Glutamatergic neuron (in vitro differentiated cells): ENCODE results near the gene ADK. TPM values are rescaled to one million over a fixed set of nuclear protein-coding genes. Genes with fewer than 3 reads are reported as not detected.

Experiments
- DNase-seq: peaks from one replicate; pipeline ENCODE4 v3.0.0; 2022
- H3K27ac Mint-ChIP-seq: one replicate; pipeline ENCODE4 v1.8.0; 2020; ENCODE audit warnings: mild to moderate bottlenecking, mixed read lengths, inconsistent platforms; ENCODE audit not compliant: unreplicated experiment
- H3K27me3 Mint-ChIP-seq: one replicate; pipeline ENCODE4 v1.8.0; 2020; ENCODE audit warnings: mild to moderate bottlenecking, moderate library complexity, mixed read lengths, inconsistent platforms; ENCODE audit not compliant: unreplicated experiment
- H3K36me3 Mint-ChIP-seq: one replicate; pipeline ENCODE4 v1.8.0; 2020; ENCODE audit warnings: mild to moderate bottlenecking, mixed read lengths, inconsistent platforms; ENCODE audit not compliant: unreplicated experiment
- H3K4me1 Mint-ChIP-seq: one replicate; pipeline ENCODE4 v1.8.0; 2020; ENCODE audit warnings: mild to moderate bottlenecking, low read depth, mixed read lengths, inconsistent platforms; ENCODE audit not compliant: unreplicated experiment
- H3K4me3 Mint-ChIP-seq: one replicate; pipeline ENCODE4 v1.8.0; 2020; ENCODE audit warnings: mild to moderate bottlenecking, mixed read lengths, inconsistent platforms; ENCODE audit not compliant: unreplicated experiment
- H3K9me3 Mint-ChIP-seq: one replicate; pipeline ENCODE4 v1.8.0; 2020; ENCODE audit warnings: mild to moderate bottlenecking, moderate library complexity, mixed read lengths, inconsistent platforms; ENCODE audit not compliant: unreplicated experiment
- CTCF ChIP-seq: fragments of 200-600 bp; sonication (generic); IDR thresholded peaks from one replicate; pipeline ENCODE4 v1.5.0; 2021; ENCODE audit not compliant: partially characterized antibody, unreplicated experiment
- total RNA-seq: library from RNA; stranded (reverse); fragmentation: NEBNext Ultra II Directional; extraction: Animal tissue kit (Norgen Biotek cat#: 25700); gene quantifications from one replicate; pipeline ENCODE4 v1.2.1, GENCODE V29; 2021; ENCODE audit not compliant: unreplicated experiment

Gene ADK
- total RNA-seq, 1 donor from 2014 or later = 16.4 TPM

GRCh38 chr10:74381291-74381853 lies 230.4 kb downstream of the ADK start:
- H3K4me1 Mint-ChIP-seq = no peaks in the 10 kb centered on the region
- H3K36me3 Mint-ChIP-seq = no peaks in the 10 kb centered on the region
- H3K27ac Mint-ChIP-seq = no peak overlapping the region
- no peak for TF ChIP-seq CTCF
- no peak overlapping the region for H3K4me3 Mint-ChIP-seq
- H3K9me3 Mint-ChIP-seq = no peaks in the 10 kb centered on the region
- peaks cover 1% of the 10 kb centered on the region for H3K27me3 Mint-ChIP-seq
- no peak for DNase-seq

- Mint-ChIP-seq H3K27me3 (peaks cover 1% of the 10 kb centered on the region), H3K27ac (no peak overlapping the region), H3K9me3 (no peaks in the 10 kb centered on the region), H3K4me3 (no peak overlapping the region), H3K36me3 (no peaks in the 10 kb centered on the region), H3K4me1 (no peaks in the 10 kb centered on the region)
- DNase-seq = no peak
- TF ChIP-seq CTCF = no peak
Measured at GRCh38 chr10:74382663-74383062, 231.6 kb downstream of the ADK start.

DNA sequence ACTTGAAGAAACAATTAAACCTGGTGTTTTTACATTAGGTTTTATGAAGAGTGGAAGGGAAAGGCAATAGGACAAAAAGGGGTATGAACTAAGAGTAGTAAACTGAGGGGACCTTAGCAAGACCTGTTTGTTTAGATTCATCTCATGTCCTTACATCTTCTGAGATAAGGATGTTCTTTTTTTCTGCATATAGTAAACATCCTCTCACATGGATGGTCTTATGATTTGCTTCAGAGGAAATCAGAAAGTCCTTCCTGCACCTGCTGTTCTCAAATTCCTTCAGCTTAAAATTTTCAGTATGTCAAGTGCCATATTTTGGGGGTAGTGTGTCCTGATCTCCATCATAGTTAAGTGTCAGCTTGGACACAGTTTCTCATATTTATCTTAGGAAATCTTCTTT lies 232.6 kb downstream of the ADK start:
- H3K4me1 Mint-ChIP-seq = no peaks in the 10 kb centered on the region
- H3K27ac Mint-ChIP-seq = no peak overlapping the region
- H3K4me3 Mint-ChIP-seq = no peak overlapping the region
- H3K36me3 Mint-ChIP-seq = no peaks in the 10 kb centered on the region
- H3K9me3 Mint-ChIP-seq = no peaks in the 10 kb centered on the region
- no peak for DNase-seq
- H3K27me3 Mint-ChIP-seq = peaks cover 1% of the 10 kb centered on the region
- TF ChIP-seq CTCF = no peak

- no peak for TF ChIP-seq CTCF
- H3K4me1 Mint-ChIP-seq = no peaks in the 10 kb centered on the region
Measured at GRCh38 chr10:74384615-74385183, 233.7 kb downstream of the ADK start.

GRCh38 chr10:74388801-74389200 lies 237.8 kb downstream of the ADK start:
- TF ChIP-seq CTCF = no peak
- no peaks in the 10 kb centered on the region for H3K9me3 Mint-ChIP-seq

More at GRCh38 chr10:74384615-74385183, 233.7 kb downstream of the ADK start:
- no peaks in the 10 kb centered on the region for H3K9me3 Mint-ChIP-seq
- no peak for DNase-seq
- H3K27me3 Mint-ChIP-seq = no peaks in the 10 kb centered on the region
- H3K4me3 Mint-ChIP-seq = no peak overlapping the region
- H3K36me3 Mint-ChIP-seq = no peaks in the 10 kb centered on the region
- H3K27ac Mint-ChIP-seq = no peak overlapping the region

More at GRCh38 chr10:74388801-74389200, 237.8 kb downstream of the ADK start:
- Mint-ChIP-seq H3K4me3 (no peak overlapping the region), H3K36me3 (no peaks in the 10 kb centered on the region), H3K4me1 (no peaks in the 10 kb centered on the region), H3K27ac (no peak overlapping the region), H3K27me3 (no peaks in the 10 kb centered on the region)
- DNase-seq = no peak
